H1 (cell line): ENCODE results near the gene FRMD7. TPM values are rescaled to one million over a fixed set of nuclear protein-coding genes. Genes with fewer than 3 reads are reported as not detected.

ENCODE experiments used
- CTCF ChIA-PET: fragments of 300-600 bp; sonication (Branson Sonifier 250); formaldehyde crosslinking; loops from one replicate; lab custom pipeline; 2021; ENCODE audit not compliant: partially characterized antibody; lab: Charles Lee
- POLR2A ChIA-PET: fragments of 300-600 bp; sonication (Branson Sonifier 250); formaldehyde crosslinking; loops from one replicate; lab custom pipeline; 2021; ENCODE audit warnings: inconsistent platforms; ENCODE audit not compliant: partially characterized antibody; lab: Charles Lee
- DNase-seq, 2 experiments: peaks; one replicate each; pipeline versions ENCODE4 v3.0.0 to v3.0.0-alpha.2; 2010 to 2022; ENCODE audit warnings: low spot score in 2 of 2, low read depth in 1 of 2, mixed read lengths in 1 of 2
- FAIRE-seq: peaks from 2 replicates; lab custom pipeline; 2011; peaks lifted over from hg19 to GRCh38; lab: Jason Lieb, UNC
- H2AFZ ChIP-seq: 2 replicates; pipeline ENCODE4 v1.8.1; 2012; ENCODE audit warnings: low read length, inconsistent platforms
- H2AK5ac ChIP-seq: 2 replicates; pipeline ENCODE4 v1.6.1; 2013; ENCODE audit warnings: low read depth, low read length
- H2BK120ac ChIP-seq: replicated peaks from 2 replicates; pipeline ENCODE3; 2013; ENCODE audit warnings: low read depth, low read length, inconsistent platforms
- H2BK12ac ChIP-seq: 2 replicates; pipeline ENCODE4 v1.6.1; 2013; ENCODE audit warnings: low read depth, low read length
- H2BK15ac ChIP-seq: 2 replicates; pipeline ENCODE4 v1.6.1; 2013; ENCODE audit warnings: low read length
- H2BK20ac ChIP-seq: 2 replicates; pipeline ENCODE4 v1.6.1; 2013; ENCODE audit warnings: low read length
- H2BK5ac ChIP-seq: 2 replicates; pipeline ENCODE4 v1.6.1; 2013; ENCODE audit warnings: low read depth, low read length
- H3K14ac ChIP-seq: 2 replicates; pipeline ENCODE4 v1.6.1; 2013; ENCODE audit warnings: inconsistent platforms; ENCODE audit not compliant: insufficient read length
- H3K18ac ChIP-seq: 2 replicates; pipeline ENCODE4 v1.6.1; 2013; ENCODE audit warnings: low read length; ENCODE audit errors: extremely low read depth
- H3K23ac ChIP-seq: 2 replicates; pipeline ENCODE4 v1.6.1; 2013; ENCODE audit warnings: inconsistent platforms; ENCODE audit not compliant: insufficient read length
- H3K23me2 ChIP-seq: 2 replicates; pipeline ENCODE4 v1.6.1; 2013; ENCODE audit warnings: low read depth, low read length
- H3K27ac ChIP-seq: 2 replicates; pipeline ENCODE4 v1.6.1; 2011; ENCODE audit warnings: low read depth, low read length, inconsistent platforms
- H3K27me3 ChIP-seq, 4 experiments: replicated peaks in 1 of 4; 1 replicate in 1 of 4; 2 replicates in 3 of 4; pipeline versions ENCODE4 v1.6.1 to v1.8.1; 2011 to 2013; ENCODE audit warnings: low read length in 3 of 4, mild to moderate bottlenecking in 3 of 4, inconsistent platforms in 2 of 4, mixed read lengths in 2 of 4, moderate library complexity in 1 of 4; ENCODE audit not compliant: control insufficient read depth in 3 of 4, insufficient read depth in 3 of 4; ENCODE audit errors: extremely low read depth in 1 of 4
- H3K36me3 ChIP-seq, 4 experiments: 2 replicates each; pipeline versions ENCODE4 v1.6.1 to v1.8.1; 2011 to 2013; ENCODE audit warnings: mild to moderate bottlenecking in 4 of 4, low read length in 3 of 4, moderate library complexity in 2 of 4, control low read depth in 1 of 4, inconsistent platforms in 1 of 4; ENCODE audit not compliant: insufficient read depth in 4 of 4, control insufficient read depth in 2 of 4
- H3K4ac ChIP-seq: replicated peaks from 2 replicates; pipeline ENCODE3; 2013; ENCODE audit warnings: low read length, low read depth, mixed read lengths, inconsistent platforms; ENCODE audit not compliant: insufficient read length
- H3K4me1 ChIP-seq, 4 experiments: replicated peaks in 1 of 4; 1 replicate in 1 of 4; 2 replicates in 3 of 4; pipeline versions ENCODE4 v1.6.1 to v1.8.1; 2011 to 2013; ENCODE audit warnings: low read length in 3 of 4, inconsistent platforms in 2 of 4, mixed read lengths in 1 of 4; ENCODE audit not compliant: insufficient read depth in 4 of 4, control insufficient read depth in 3 of 4
- H3K4me2 ChIP-seq, 2 experiments: 2 replicates each; pipeline versions ENCODE4 v1.6.1 to v1.8.1; 2011 to 2013; ENCODE audit warnings: low read depth in 2 of 2, low read length in 2 of 2, control low read depth in 1 of 2, inconsistent platforms in 1 of 2, mild to moderate bottlenecking in 1 of 2; ENCODE audit not compliant: insufficient read depth in 1 of 2
- H3K4me3 ChIP-seq, 4 experiments: fragments of 200-600, 300-600 bp in 1 of 4; sonication (generic), shearing (Covaris generic), sonication (Bioruptor Twin) in 1 of 4; 2 replicates each; pipeline versions ENCODE4 v1.5.1 to v1.8.1; 2011 to 2016; ENCODE audit warnings: low read length in 4 of 4, low read depth in 3 of 4, control low read depth in 2 of 4, inconsistent platforms in 2 of 4, mild to moderate bottlenecking in 2 of 4, mixed read lengths in 1 of 4, moderate library complexity in 1 of 4; ENCODE audit not compliant: insufficient read depth in 2 of 4; ENCODE audit errors: extremely low read depth in 1 of 4
- H3K56ac ChIP-seq: replicated peaks from 2 replicates; pipeline ENCODE3; 2013; ENCODE audit warnings: low read depth, mild to moderate bottlenecking, mixed read lengths, low read length, inconsistent platforms; ENCODE audit not compliant: insufficient read length
- H3K79me1 ChIP-seq: 2 replicates; pipeline ENCODE4 v1.6.1; 2013; ENCODE audit warnings: low read depth, low read length, control low read depth
- H3K79me2 ChIP-seq, 2 experiments: 2 replicates each; pipeline versions ENCODE4 v1.6.1 to v1.8.1; 2012 to 2013; ENCODE audit warnings: low read length in 2 of 2, mild to moderate bottlenecking in 2 of 2, inconsistent platforms in 1 of 2; ENCODE audit not compliant: insufficient read depth in 2 of 2, control insufficient read depth in 1 of 2
- H3K9ac ChIP-seq, 4 experiments: replicated peaks in 1 of 4; 1 replicate in 1 of 4; 2 replicates in 3 of 4; pipeline versions ENCODE4 v1.6.1 to v1.8.1; 2011 to 2013; ENCODE audit warnings: low read depth in 3 of 4, low read length in 3 of 4, control low read depth in 2 of 4, mild to moderate bottlenecking in 2 of 4, moderate library complexity in 2 of 4, inconsistent platforms in 1 of 4; ENCODE audit errors: extremely low read depth in 1 of 4
- H3K9me3 ChIP-seq, 2 experiments: 2 replicates each; pipeline versions ENCODE4 v1.6.1 to v1.8.1; 2012 to 2013; ENCODE audit warnings: mild to moderate bottlenecking in 2 of 2, moderate library complexity in 2 of 2, control low read depth in 1 of 2, inconsistent platforms in 1 of 2, low read depth in 1 of 2, low read length in 1 of 2, mixed read lengths in 1 of 2; ENCODE audit not compliant: insufficient read depth in 2 of 2
- H4K20me1 ChIP-seq, 2 experiments: replicated peaks in 1 of 2; 2 replicates each; pipeline versions ENCODE3 to v1.8.1; 2011 to 2013; ENCODE audit warnings: inconsistent platforms in 2 of 2, low read length in 2 of 2, mild to moderate bottlenecking in 1 of 2; ENCODE audit not compliant: insufficient read depth in 2 of 2, control insufficient read depth in 1 of 2
- H4K5ac ChIP-seq: 2 replicates; pipeline ENCODE4 v1.6.1; 2013; ENCODE audit warnings: low read length, low read depth, mixed read lengths, inconsistent platforms; ENCODE audit not compliant: insufficient read length
- H4K8ac ChIP-seq: 2 replicates; pipeline ENCODE4 v1.8.0; 2013; ENCODE audit warnings: mild to moderate bottlenecking, moderate library complexity, low read length, inconsistent platforms; ENCODE audit not compliant: insufficient read depth; ENCODE audit errors: extremely low read depth
- H4K91ac ChIP-seq: replicated peaks from 2 replicates; pipeline ENCODE3; 2013; ENCODE audit warnings: low read length, mixed read lengths, inconsistent platforms; ENCODE audit not compliant: insufficient read length
- BRCA1 ChIP-seq: IDR thresholded peaks from 2 replicates; pipeline ENCODE4 v1.6.1; 2012; ENCODE audit warnings: low read depth, low read length, improper control_type of control experiment
- CTBP2 ChIP-seq: IDR thresholded peaks from 2 replicates; pipeline ENCODE4 v1.7.0; 2011; ENCODE audit warnings: borderline replicate concordance, mild to moderate bottlenecking, moderate library complexity, mixed read lengths, low read length; ENCODE audit not compliant: insufficient read depth, insufficient read length
- GABPA ChIP-seq: IDR thresholded peaks from 2 replicates; pipeline ENCODE4 v1.6.1; 2011; ENCODE audit warnings: mild to moderate bottlenecking, low read length, moderate library complexity, borderline replicate concordance; ENCODE audit not compliant: insufficient read depth
- GTF2F1 ChIP-seq: IDR thresholded peaks from 2 replicates; pipeline ENCODE4 v1.6.1; 2012; ENCODE audit warnings: low read depth, low read length, improper control_type of control experiment, borderline replicate concordance
- HDAC2 ChIP-seq, 2 experiments: fragments of 300-600 bp in 1 of 2; sonication (generic) in 1 of 2; IDR thresholded peaks; 2 replicates each; pipeline ENCODE4 v1.6.1; 2011 to 2012; ENCODE audit warnings: low read depth in 2 of 2, low read length in 2 of 2, mild to moderate bottlenecking in 2 of 2, moderate library complexity in 2 of 2, borderline replicate concordance in 1 of 2, inconsistent platforms in 1 of 2
- JUN ChIP-seq: IDR thresholded peaks from 2 replicates; pipeline ENCODE4 v1.6.1; 2011; ENCODE audit warnings: low read depth, mild to moderate bottlenecking, improper control_type of control experiment, low read length
- MAFK ChIP-seq: IDR thresholded peaks from 2 replicates; pipeline ENCODE4 v1.6.1; 2012; ENCODE audit warnings: low read depth, mild to moderate bottlenecking, improper control_type of control experiment, low read length
- MAX ChIP-seq: IDR thresholded peaks from 2 replicates; pipeline ENCODE4 v1.6.1; 2012; ENCODE audit warnings: inconsistent platforms
- RBBP5 ChIP-seq: IDR thresholded peaks from 2 replicates; pipeline ENCODE4 v1.7.1; 2012; ENCODE audit warnings: low read depth, mild to moderate bottlenecking, inconsistent platforms, low read length, moderate library complexity, borderline replicate concordance
- RXRA ChIP-seq: IDR thresholded peaks from 2 replicates; pipeline ENCODE4 v1.6.1; 2011; ENCODE audit warnings: low read depth, mild to moderate bottlenecking, low read length, moderate library complexity; ENCODE audit not compliant: insufficient read depth
- SUZ12 ChIP-seq: fragments of 200-600 bp; sonication (generic); IDR thresholded peaks from 2 replicates; pipeline ENCODE4 v1.6.1; 2012; ENCODE audit warnings: mild to moderate bottlenecking, inconsistent platforms, low read length, moderate library complexity, mixed read lengths
- TCF12 ChIP-seq: IDR thresholded peaks from 2 replicates; pipeline ENCODE4 v1.6.1; 2011; ENCODE audit warnings: low read depth, mild to moderate bottlenecking, low read length
- WGBS, 2 experiments: shearing (Covaris generic) in 1 of 2; methylation state at CpG; one replicate each; pipeline versions ENCODE4 v1.1.6 to v1.1.7; 2013 to 2015; ENCODE audit warnings: low lambda C conversion rate in 2 of 2, mixed read lengths in 2 of 2, inconsistent platforms in 1 of 2, low coverage in 1 of 2, missing lambda C conversion rate in 1 of 2; ENCODE audit not compliant: insufficient replicate concordance in 2 of 2, insufficient coverage in 1 of 2, insufficient read length in 1 of 2; ENCODE audit errors: extremely low coverage in 1 of 2, missing lambda C conversion rate in 1 of 2; 5-methylcytosine and 5-hydroxymethylcytosine counted together
- polyA plus RNA-seq, 7 experiments: library from polyadenylated mRNA; depleted of rRNA in 3 of 7; stranded (reverse) in 5 of 7; unstranded in 2 of 7; fragments of >200 nt in 5 of 7; fragments of 200-250 nt in 2 of 7; gene quantifications; 1 replicate in 5 of 7; 2 replicates in 1 of 7; 4 replicates in 1 of 7; pipeline versions ENCODE4 v1.2.1 to v1.2.3, GENCODE V29; 2011 to 2013; ENCODE audit warnings: missing spikeins in 2 of 7, mixed read lengths in 2 of 7
- total RNA-seq: library from RNA; stranded (reverse); fragmentation: NEBNext Ultra II Directional; extraction: Animal tissue kit (Norgen Biotek cat#: 25700); gene quantifications from 2 replicates; pipeline ENCODE4 v1.2.1, GENCODE V29; 2021

FRMD7 gene
- total and polyA plus RNA-seq, 2 of the 8 experiments (the other 6 are each of a cell fraction or from before 2014, with no cell fraction given) = not detected

GRCh38 chrX:132063862-132064261 is 64.0 kb downstream of the FRMD7 start:
- ChIA-PET POLR2A (interaction anchor here (1.5 kb wide), 1 partner anchor 40 kb away, joined by 5 read pairs; the partner anchor contains the start of gene STK26), CTCF (interaction anchor here (1.2 kb wide), 1 partner anchor 10 kb away, joined by 5 read pairs; no protein-coding TSS in a partner anchor)
- no peaks in the 10 kb centered on the region for H4K20me1 ChIP-seq
- no peak overlapping the region for H2BK15ac ChIP-seq
- H3K23ac ChIP-seq = no peak overlapping the region
- no peak overlapping the region for H2BK20ac ChIP-seq
- FAIRE-seq (no peak), DNase-seq (no peak)
- H3K14ac ChIP-seq = no peak overlapping the region
- no peaks in the 10 kb centered on the region for H3K4me1 ChIP-seq
- no peaks in the 10 kb centered on the region for H3K23me2 ChIP-seq
- H2AFZ ChIP-seq = no peak overlapping the region
- H3K27me3 ChIP-seq = no peaks in the 10 kb centered on the region
- no peak overlapping the region for H3K4me3 ChIP-seq
- H2BK120ac ChIP-seq = no peak overlapping the region
- H4K91ac ChIP-seq = no peak overlapping the region
- H3K79me1 ChIP-seq = no peaks in the 10 kb centered on the region
- no peak overlapping the region for H3K27ac ChIP-seq
- H3K4ac ChIP-seq = no peak overlapping the region
- no peak overlapping the region for H2BK5ac ChIP-seq
- WGBS, 2 experiments = 82% methylated on average over 2 of the region's 4 CpGs; no CpG with 5 or more reads in 1 of the 2 experiments
- no peak overlapping the region for H4K5ac ChIP-seq
- no peak overlapping the region for H3K9ac ChIP-seq
- H3K79me2 ChIP-seq = no peaks in the 10 kb centered on the region; a peak in 1 of 4 replicates
- no peak overlapping the region for H4K8ac ChIP-seq
- no peak overlapping the region for H2BK12ac ChIP-seq
- peaks cover 0 to 16% (median 3%) of the 10 kb centered on the region in 4 experiments; a peak in 3 of 8 replicates for H3K36me3 ChIP-seq
- H3K4me2 ChIP-seq = no peak overlapping the region
- H3K56ac ChIP-seq = no peak overlapping the region
- no peak for TF ChIP-seq HDAC2 (IDR thresholded peaks at IDR 0.05; ENCODE audit: borderline replicate concordance in 1 of 2, low read depth in 2 of 2, low read length in 2 of 2)
- no peak for TF ChIP-seq JUN
- TF ChIP-seq GABPA = no peak
- TF ChIP-seq BRCA1 = no peak
- TF ChIP-seq SUZ12 = no peak
- TF ChIP-seq RXRA = no peak
- TF ChIP-seq MAX = no peak
- no peak for TF ChIP-seq RBBP5
- TF ChIP-seq GTF2F1 = no peak
- TF ChIP-seq TCF12 = no peak
- no peak for TF ChIP-seq MAFK
- no peak for TF ChIP-seq CTBP2
- no peak overlapping the region for H2AK5ac ChIP-seq
- no peak overlapping the region for H3K18ac ChIP-seq
- no peaks in the 10 kb centered on the region for H3K9me3 ChIP-seq
